ENCODE results near the gene DNAH10.

The DNAH10 gene

DNA sequence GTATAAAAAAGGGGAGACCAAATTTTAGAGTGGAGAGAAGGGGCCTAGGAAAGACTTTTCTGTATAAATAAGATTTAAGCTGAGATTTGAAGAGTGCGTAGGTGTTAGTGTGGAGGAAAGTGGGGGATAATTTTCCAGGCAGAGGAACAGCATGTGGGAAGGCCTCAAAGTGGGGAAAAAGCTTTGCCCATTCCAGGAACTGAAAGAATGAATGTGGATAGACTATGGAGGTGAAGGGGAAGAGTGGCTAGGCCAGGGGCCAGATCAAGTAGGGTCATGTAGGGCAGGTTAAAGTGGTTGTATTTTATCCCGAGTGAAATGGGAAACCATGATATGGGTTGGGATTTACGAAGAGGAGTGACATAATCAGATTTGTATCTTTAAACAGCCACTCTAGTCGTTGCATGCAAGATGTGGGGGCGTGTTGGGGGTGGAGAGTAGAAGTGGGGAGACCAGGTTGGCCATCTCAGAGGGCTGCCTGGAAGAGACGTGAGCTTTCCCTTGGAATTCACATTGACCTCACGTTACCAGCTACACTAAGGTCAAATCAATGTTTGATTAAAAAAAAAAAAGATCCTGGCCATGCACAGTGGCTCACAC is 214.2 kb downstream of the DNAH10 start:
- H3K9ac ChIP-seq (ENCODE audit: low read depth, low read length), result no peak overlapping the region
- H3K4me3 ChIP-seq (ENCODE audit: low read length), result no peak overlapping the region
- no peak overlapping the region for H3K27ac ChIP-seq (ENCODE audit: low read length)
- peaks cover 5% of the 10 kb centered on the region; the same call in 1 of the 2 replicates for H3K4me1 ChIP-seq (ENCODE audit: insufficient read depth, low read length)
- H3K36me3 ChIP-seq (ENCODE audit: insufficient read depth, low read depth, low read length), result 0 out of 2 replicates have a peak, but pooled peaks cover 5% of the 10 kb centered on the region
- H3K9me3 ChIP-seq (ENCODE audit: insufficient read depth, low read depth, low read length), result no peaks in the 10 kb centered on the region
- H3K27me3 ChIP-seq (ENCODE audit: insufficient read depth, low read length), result peaks cover 34% of the 10 kb centered on the region

DNA sequence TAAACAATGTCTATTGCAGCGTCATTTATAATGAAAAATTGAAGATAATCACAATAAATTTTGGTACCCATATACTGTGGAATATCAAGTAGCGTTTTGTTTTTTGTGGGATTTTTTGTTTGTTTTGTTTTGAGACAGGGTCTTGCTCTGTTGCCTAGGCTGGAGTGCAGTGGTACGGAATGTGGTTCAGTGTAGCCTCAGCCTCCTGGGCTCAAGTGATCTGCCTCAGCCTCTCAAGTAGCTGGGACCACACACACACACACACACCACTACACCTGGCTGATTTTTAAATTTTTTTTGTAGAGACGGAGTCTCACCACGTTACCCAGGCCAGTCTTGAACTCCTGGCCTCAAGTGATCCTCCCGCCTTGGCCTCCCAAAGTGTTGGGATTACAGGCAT is 217.5 kb downstream of the DNAH10 start:
- Histone ChIP-seq H3K27me3 (ENCODE audit: insufficient read depth, low read length) (peaks cover 19% of the 10 kb centered on the region), H3K9me3 (ENCODE audit: insufficient read depth, low read depth, low read length) (no peaks in the 10 kb centered on the region), H3K4me3 (ENCODE audit: low read length) (no peak overlapping the region), H3K4me1 (ENCODE audit: insufficient read depth, low read length) (peaks cover 3% of the 10 kb centered on the region; the same call in 1 of the 2 replicates), H3K27ac (ENCODE audit: low read length) (no peak overlapping the region), H3K36me3 (ENCODE audit: insufficient read depth, low read depth, low read length) (0 out of 2 replicates have a peak, but pooled peaks cover 5% of the 10 kb centered on the region), H3K9ac (ENCODE audit: low read depth, low read length) (no peak overlapping the region)

DNA sequence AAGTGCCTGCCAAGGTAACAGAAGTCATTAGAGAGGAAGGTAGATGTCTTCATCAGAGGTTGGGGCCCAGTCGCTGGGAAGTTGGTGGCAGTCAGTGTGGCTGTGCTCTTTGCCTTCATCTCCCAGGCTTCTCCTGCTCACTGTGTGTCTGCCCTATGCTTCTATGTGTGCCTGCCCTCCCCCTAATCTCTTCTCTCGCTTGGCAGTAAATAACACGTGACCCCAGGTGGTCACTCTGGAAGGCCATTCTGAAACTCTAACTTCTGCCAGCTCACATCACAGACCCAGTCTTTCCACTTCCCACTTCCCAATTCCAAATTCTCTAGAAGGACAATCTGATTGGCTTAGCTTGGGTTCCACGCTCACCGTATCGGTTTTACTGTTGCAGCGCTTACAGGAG is 220.2 kb downstream of the DNAH10 start:
- H3K4me1 ChIP-seq (ENCODE audit: insufficient read depth, low read length), result no peaks in the 10 kb centered on the region
- no peaks in the 10 kb centered on the region for H3K27me3 ChIP-seq (ENCODE audit: insufficient read depth, low read length)
- no peaks in the 10 kb centered on the region for H3K9me3 ChIP-seq (ENCODE audit: insufficient read depth, low read depth, low read length)
- no peak overlapping the region for H3K27ac ChIP-seq (ENCODE audit: low read length)
- H3K4me3 ChIP-seq (ENCODE audit: low read length), result no peak overlapping the region
- H3K9ac ChIP-seq (ENCODE audit: low read depth, low read length), result no peak overlapping the region
- no peaks in the 10 kb centered on the region for H3K36me3 ChIP-seq (ENCODE audit: insufficient read depth, low read depth, low read length)

DNA sequence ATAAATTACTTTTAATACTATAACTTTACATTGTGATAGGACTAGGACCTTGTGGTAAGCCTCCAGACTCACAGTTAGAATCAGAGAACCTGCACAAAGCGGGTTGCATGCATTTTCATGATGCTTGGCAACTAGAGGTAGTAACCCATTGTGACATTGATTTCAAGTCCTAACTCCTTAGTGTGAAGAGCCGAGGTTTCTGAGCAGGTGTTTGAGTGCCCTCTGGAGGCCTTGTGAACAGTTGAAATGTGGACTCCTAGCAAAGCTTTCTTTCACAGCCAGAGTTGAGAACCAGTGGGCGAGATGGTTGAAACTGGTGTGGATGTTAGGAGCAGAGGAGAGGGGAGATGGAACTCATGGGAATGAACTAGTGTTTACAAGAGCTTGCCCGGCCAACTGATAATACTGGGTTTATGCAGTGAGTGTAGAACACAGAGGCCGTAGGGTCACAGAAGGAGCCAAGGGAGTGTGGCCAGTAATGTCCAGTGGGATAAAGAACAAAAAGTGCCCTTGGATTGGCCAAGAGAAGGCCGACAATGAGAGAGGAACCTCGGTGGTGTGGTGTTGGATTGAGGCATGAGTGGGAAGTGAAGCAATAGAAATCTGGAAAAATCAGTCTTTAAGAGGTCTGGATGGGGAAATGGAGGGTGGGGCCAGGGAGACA is 221.9 kb downstream of the DNAH10 start:
- Histone ChIP-seq H3K9me3 (ENCODE audit: insufficient read depth, low read depth, low read length) (no peaks in the 10 kb centered on the region), H3K4me1 (ENCODE audit: insufficient read depth, low read length) (no peaks in the 10 kb centered on the region), H3K36me3 (ENCODE audit: insufficient read depth, low read depth, low read length) (peaks cover 12% of the 10 kb centered on the region; the same call in 1 of the 2 replicates), H3K27me3 (ENCODE audit: insufficient read depth, low read length) (no peaks in the 10 kb centered on the region), H3K9ac (ENCODE audit: low read depth, low read length) (no peak overlapping the region), H3K27ac (ENCODE audit: low read length) (no peak overlapping the region), H3K4me3 (ENCODE audit: low read length) (no peak overlapping the region)

DNA sequence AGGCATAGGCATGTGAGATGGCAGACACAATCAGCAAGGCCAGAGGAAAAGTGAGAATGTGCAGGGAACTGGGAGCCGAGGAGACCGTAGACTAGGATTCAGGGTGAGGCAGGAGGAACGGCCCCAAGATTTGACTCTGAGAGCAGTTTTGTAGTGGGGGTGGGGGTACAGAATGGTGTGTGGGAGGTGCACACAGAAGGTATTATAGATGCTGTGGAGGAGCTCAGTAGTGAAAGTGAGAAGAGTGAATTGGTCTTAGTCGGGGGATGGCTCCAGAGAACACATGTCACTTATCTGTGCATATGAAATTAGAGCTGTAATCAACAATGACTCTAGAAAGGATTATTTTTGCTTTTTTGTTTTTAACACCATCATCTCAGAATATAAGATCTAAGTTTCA is 222.8 kb downstream of the DNAH10 start:
- no peaks in the 10 kb centered on the region for H3K4me1 ChIP-seq (ENCODE audit: insufficient read depth, low read length)
- H3K4me3 ChIP-seq (ENCODE audit: low read length), result no peak overlapping the region
- no peaks in the 10 kb centered on the region for H3K9me3 ChIP-seq (ENCODE audit: insufficient read depth, low read depth, low read length)
- no peak overlapping the region for H3K9ac ChIP-seq (ENCODE audit: low read depth, low read length)
- H3K27me3 ChIP-seq (ENCODE audit: insufficient read depth, low read length), result no peaks in the 10 kb centered on the region
- no peak overlapping the region for H3K27ac ChIP-seq (ENCODE audit: low read length)
- H3K36me3 ChIP-seq (ENCODE audit: insufficient read depth, low read depth, low read length), result peaks cover 20% of the 10 kb centered on the region
